Lung (tissue), 12 donors: ENCODE measurements around the gene RETSAT. TPM values are rescaled to one million over a fixed set of nuclear protein-coding genes. Genes with fewer than 3 reads are reported as not detected.
"Not testable (repeated sequence)": the region's sequence is repeated elsewhere in the genome, so short reads cannot be mapped to it uniquely, and the experiment has no call there.

ENCODE experiments used
- ATAC-seq: fragments of 200-7000 bp; cut with Tn5 transposase; one replicate; pipeline ENCODE4 v1.9.1; 2020; ENCODE audit warnings: moderate number of reproducible peaks; ENCODE audit not compliant: insufficient read depth, low FRiP score
- DNase-seq, 3 donors: peaks; one replicate each; pipeline ENCODE4 v3.0.0-alpha.2; 2013 to 2017
- H3K27ac ChIP-seq, 2 donors: one replicate each; pipeline ENCODE4 v1.5.1; 2013; ENCODE audit warnings: mild to moderate bottlenecking in 2 of 2, moderate library complexity in 2 of 2, control low read depth in 1 of 2, inconsistent platforms in 1 of 2, low read depth in 1 of 2, low read length in 1 of 2
- H3K27me3 ChIP-seq, 3 donors: one replicate each; pipeline ENCODE4 v1.5.1; 2013; ENCODE audit warnings: low read length in 2 of 3; ENCODE audit not compliant: control insufficient read depth in 3 of 3, insufficient read depth in 3 of 3
- H3K36me3 ChIP-seq, 4 donors: one replicate each; pipeline ENCODE4 v1.5.1; 2013; ENCODE audit warnings: low read length in 4 of 4, mild to moderate bottlenecking in 1 of 4, moderate library complexity in 1 of 4; ENCODE audit not compliant: control insufficient read depth in 4 of 4, insufficient read depth in 4 of 4
- H3K4me1 ChIP-seq, 5 donors: one replicate each; pipeline ENCODE4 v1.5.1; 2013; ENCODE audit warnings: low read length in 5 of 5, mild to moderate bottlenecking in 2 of 5, moderate library complexity in 1 of 5; ENCODE audit not compliant: control insufficient read depth in 5 of 5, insufficient read depth in 5 of 5
- H3K4me3 ChIP-seq: one replicate; pipeline ENCODE4 v1.5.1; 2013; ENCODE audit warnings: mild to moderate bottlenecking, control low read depth, moderate library complexity
- H3K9ac ChIP-seq, 2 donors: one replicate each; pipeline ENCODE4 v1.5.1; 2013; ENCODE audit warnings: low read length in 2 of 2, control low read depth in 1 of 2; ENCODE audit not compliant: insufficient read depth in 1 of 2
- H3K9me3 ChIP-seq, 4 donors: one replicate each; pipeline ENCODE4 v1.5.1; 2013; ENCODE audit warnings: low read length in 3 of 4, mild to moderate bottlenecking in 1 of 4, moderate library complexity in 1 of 4; ENCODE audit not compliant: control insufficient read depth in 4 of 4, insufficient read depth in 3 of 4
- CTCF ChIP-seq: IDR thresholded peaks from 2 replicates; pipeline ENCODE4 v1.5.1; 2012; ENCODE audit warnings: mild to moderate bottlenecking; ENCODE audit errors: control extremely low read depth, extremely low read depth
- WGBS, 2 donors: extraction: QIAGEN DNeasy Blood & Tissue Kit; methylation state at CpG; one replicate each; pipeline ENCODE4 v1.1.7; 2013; 5-methylcytosine and 5-hydroxymethylcytosine counted together
- polyA plus RNA-seq, 2 donors: library from polyadenylated mRNA; stranded (reverse); fragments of 200-250 nt; gene quantifications; one replicate each; pipeline ENCODE4 v1.2.1, GENCODE V29; 2013
- total RNA-seq, 2 donors: library from RNA; depleted of rRNA in 1 of 2; stranded (reverse); fragments of >200 nt in 1 of 2; gene quantifications; one replicate each; pipeline ENCODE4 v1.2.1, GENCODE V29; 2014 to 2021
- donor health status: control.
- donor health status: control.
- donor health status: Bipolar disorder and iron deficiency.
- donor health status: healthy.
- donor health status: DM: yes; HTN: yes; CAD: no.

The RETSAT gene
- total and polyA plus RNA-seq, 4 donors = 19.6 to 55.4 (median 24.8) TPM

GRCh38 chr2:85326406-85327159 is 27.7 kb downstream of the RETSAT start:
- DNase-seq (peak in 1 of 3 donors; percentile 21), ATAC-seq (no peak)
- H3K4me3 ChIP-seq = peak overlapping the region; percentile 80
- peaks cover 10 to 23% (median 21%) of the 10 kb centered on the region in 4 donors for H3K36me3 ChIP-seq
- H3K9me3 ChIP-seq = no peaks in the 10 kb centered on the region
- H3K27me3 ChIP-seq = no peaks in the 10 kb centered on the region
- peaks cover 0 to 36% (median 10%) of the 10 kb centered on the region in 5 donors for H3K4me1 ChIP-seq
- no peak for TF ChIP-seq CTCF
- WGBS, 2 donors = 7 to 11% methylated on average over 32 of the region's 32 CpGs
- peak overlapping the region; percentile 27 to 66 for H3K9ac ChIP-seq
- H3K27ac ChIP-seq = peak overlapping the region; percentile 95 to 100

- no peaks in the 10 kb centered on the region for H3K27me3 ChIP-seq
- peak overlapping the region in 1 of 2 donors; percentile 27 for H3K9ac ChIP-seq
- H3K9me3 ChIP-seq = no peaks in the 10 kb centered on the region
- DNase-seq (no peak), ATAC-seq (no peak)
- H3K36me3 ChIP-seq = peaks cover 20 to 29% (median 27%) of the 10 kb centered on the region in 4 donors
- 45 to 49% methylated on average over 9 of the region's 9 CpGs for WGBS, 2 donors
- TF ChIP-seq CTCF = no peak
- H3K27ac ChIP-seq = no peak overlapping the region
- no peak overlapping the region for H3K4me3 ChIP-seq
- peaks cover 0 to 36% (median 10%) of the 10 kb centered on the region in 5 donors for H3K4me1 ChIP-seq
Observed at GRCh38 chr2:85325466-85325811, 28.9 kb downstream of the RETSAT start.

GRCh38 chr2:85324639-85325465 is 29.5 kb downstream of the RETSAT start:
- ATAC-seq (no peak), DNase-seq (no peak)
- H3K9me3 ChIP-seq = no peaks in the 10 kb centered on the region
- no peak for TF ChIP-seq CTCF
- peaks cover 23 to 33% (median 30%) of the 10 kb centered on the region in 4 donors for H3K36me3 ChIP-seq
- no peak overlapping the region for H3K4me3 ChIP-seq
- no peaks in the 10 kb centered on the region for H3K27me3 ChIP-seq
- H3K9ac ChIP-seq = no peak overlapping the region
- H3K4me1 ChIP-seq = peaks cover 0 to 36% (median 10%) of the 10 kb centered on the region in 5 donors
- H3K27ac ChIP-seq = peak overlapping the region in 1 of 2 donors; percentile 5
- 39 to 44% methylated on average over 10 of the region's 10 CpGs for WGBS, 2 donors

- 90 to 92% methylated on average over 11 of the region's 11 CpGs for WGBS, 2 donors
- Histone ChIP-seq H3K4me1 (peaks cover 0 to 32% (median 10%) of the 10 kb centered on the region in 5 donors), H3K27ac (peak overlapping the region in 1 of 2 donors; percentile 52), H3K36me3 (peaks cover 23 to 40% (median 31%) of the 10 kb centered on the region in 4 donors), H3K4me3 (peak overlapping the region; percentile 22)
- not testable (repeated sequence) for H3K9me3 ChIP-seq, DNase-seq, H3K27me3 ChIP-seq, H3K9ac ChIP-seq, ATAC-seq
Observed at GRCh38 chr2:85323988-85324367, 30.4 kb downstream of the RETSAT start.
